HG03469 (cell line): ENCODE measurements around the gene SRGAP1.
"Not testable (repeated sequence)": the region's sequence is repeated elsewhere in the genome, so short reads cannot be mapped to it uniquely, and the experiment has no call there.

Experiments
- ATAC-seq: cut with Tn5 transposase; IDR thresholded peaks from one replicate; pipeline ENCODE4 v1.9.1; 2021; ENCODE audit warnings: mild to moderate bottlenecking, moderate library complexity, moderate number of reproducible peaks; ENCODE audit not compliant: unreplicated experiment

SRGAP1 gene

GRCh38 chr12:64139021-64139420, 294.5 kb downstream of the SRGAP1 start:
- ATAC-seq, result no peak

- no peak for ATAC-seq
Measured at GRCh38 chr12:64142382-64142781, 297.9 kb downstream of the SRGAP1 start.

GRCh38 chr12:64142784-64143183, 298.3 kb downstream of the SRGAP1 start:
- no peak for ATAC-seq

- no peak for ATAC-seq
Measured at GRCh38 chr12:64145226-64145625, 300.7 kb downstream of the SRGAP1 start.

- ATAC-seq, result no peak
Measured at GRCh38 chr12:64147011-64147631, 302.6 kb downstream of the SRGAP1 start.

- no peak for ATAC-seq
Measured at GRCh38 chr12:64147875-64148274, 303.4 kb downstream of the SRGAP1 start.

- ATAC-seq, result no peak
Measured at GRCh38 chr12:64154677-64155076, 310.2 kb downstream of the SRGAP1 start.

GRCh38 chr12:64157110-64157509, 312.6 kb downstream of the SRGAP1 start:
- no peak for ATAC-seq

- no peak for ATAC-seq
Measured at GRCh38 chr12:64160021-64160710, 315.7 kb downstream of the SRGAP1 start.

GRCh38 chr12:64160711-64161060, 316.2 kb downstream of the SRGAP1 start:
- no peak for ATAC-seq

- ATAC-seq, result not testable (repeated sequence)
Measured at GRCh38 chr12:64166606-64167005, 322.1 kb downstream of the SRGAP1 start.

- not testable (repeated sequence) for ATAC-seq
Measured at GRCh38 chr12:64167041-64167440, 322.5 kb downstream of the SRGAP1 start.

- ATAC-seq, result no peak
Measured at GRCh38 chr12:64170024-64170423, 325.5 kb downstream of the SRGAP1 start.

- ATAC-seq, result no peak
Measured at GRCh38 chr12:64170730-64171129, 326.2 kb downstream of the SRGAP1 start.

- no peak for ATAC-seq
Measured at GRCh38 chr12:64171715-64172114, 327.2 kb downstream of the SRGAP1 start.

GRCh38 chr12:64172143-64172970, 327.9 kb downstream of the SRGAP1 start:
- no peak for ATAC-seq

GRCh38 chr12:64173456-64173855, 329.0 kb downstream of the SRGAP1 start:
- ATAC-seq, result no peak

- no peak for ATAC-seq
Measured at GRCh38 chr12:64175254-64175945, 330.9 kb downstream of the SRGAP1 start.

GRCh38 chr12:64177001-64177400, 332.5 kb downstream of the SRGAP1 start:
- ATAC-seq, result no peak

GRCh38 chr12:64178122-64178521, 333.6 kb downstream of the SRGAP1 start:
- no peak for ATAC-seq

- no peak for ATAC-seq
Measured at GRCh38 chr12:64180951-64181350, 336.5 kb downstream of the SRGAP1 start.
